Stimulated activated CD4-positive, alpha-beta T cell treated with anti-CD3 and anti-CD28 coated beads, Interleukin-4, amount 100 ng/mL, for 24 hours (primary cell): ENCODE results near the gene NUSAP1.
"Not testable (repeated sequence)": the region's sequence is repeated elsewhere in the genome, so short reads cannot be mapped to it uniquely, and the experiment has no call there.

Source experiments
- DNase-seq: peaks from one replicate; pipeline ENCODE4 v3.0.0-alpha.2; 2020

NUSAP1 gene

DNA sequence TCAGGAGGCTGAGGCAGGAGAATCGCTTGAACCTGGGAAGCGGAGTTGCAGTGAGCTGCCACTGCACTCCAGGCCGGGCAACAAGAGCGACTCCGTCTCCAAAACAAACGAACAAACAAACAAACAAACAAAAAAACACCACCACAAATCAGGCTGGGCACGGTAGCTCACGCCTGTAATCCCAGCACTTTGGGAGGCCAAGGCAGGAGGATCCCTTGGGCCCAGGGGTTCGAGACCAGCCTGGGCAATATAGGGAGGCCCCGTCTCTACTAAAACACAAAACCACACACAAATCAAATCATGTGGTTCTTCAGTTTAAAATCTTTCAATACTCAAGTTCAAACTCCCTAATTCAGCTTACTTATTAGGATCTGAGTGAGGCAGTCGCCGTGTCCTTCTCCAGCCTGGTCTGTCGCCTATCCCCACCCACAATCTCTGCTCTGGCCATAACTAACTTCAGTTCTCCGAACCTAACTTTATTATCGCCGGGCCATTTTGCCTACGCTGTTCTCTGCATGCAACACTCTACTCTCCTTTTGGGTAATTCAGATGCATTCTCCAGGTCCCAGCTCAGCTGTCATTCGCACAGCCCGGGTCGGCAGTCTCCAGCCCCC is 83.6 kb downstream of the NUSAP1 start:
- DNase-seq: no peak

- DNase-seq: peak; percentile 96
Measured at GRCh38 chr15:41416742-41417417, 84.2 kb downstream of the NUSAP1 start, which contains the start of gene RTF1. RTF1 (plus strand) TSS chr15:41417095; CDS start chr15:41417116, 21 bp downstream.

GRCh38 chr15:41417418-41418195 is 84.9 kb downstream of the NUSAP1 start:
- DNase-seq: peak; percentile 28

GRCh38 chr15:41423979-41424659 is 91.4 kb downstream of the NUSAP1 start:
- no peak for DNase-seq

GRCh38 chr15:41424809-41425208 is 92.1 kb downstream of the NUSAP1 start:
- no peak for DNase-seq

DNA sequence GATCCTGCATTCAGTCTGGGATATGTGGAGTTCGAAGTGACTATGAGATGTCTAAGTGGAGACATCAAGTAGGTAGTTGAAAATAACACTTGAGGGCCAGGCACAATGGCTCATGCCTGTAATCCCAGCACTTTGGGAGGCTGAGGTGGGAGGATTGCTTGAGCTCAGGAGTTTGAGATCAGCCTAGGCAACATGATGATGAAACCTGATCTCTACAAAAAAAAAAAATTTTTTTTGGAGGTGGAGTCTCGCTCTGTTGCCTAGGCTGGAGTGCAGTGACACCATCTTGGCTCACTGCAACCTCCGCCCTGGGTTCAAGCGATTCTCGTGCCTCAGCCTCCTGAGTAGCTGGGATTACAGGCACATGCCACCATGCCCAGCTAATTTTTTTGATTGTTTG is 93.2 kb downstream of the NUSAP1 start:
- not testable (repeated sequence) for DNase-seq

- DNase-seq: peak; percentile 6
Measured at GRCh38 chr15:41429003-41429890, 96.6 kb downstream of the NUSAP1 start.
